GM12875 (cell line): ENCODE results near the gene STK38.
"Not testable (repeated sequence)": the region's sequence is repeated elsewhere in the genome, so short reads cannot be mapped to it uniquely, and the experiment has no call there.

Source experiments
- H3K4me3 ChIP-seq: one replicate; pipeline ENCODE4 v1.5.1; 2011; ENCODE audit warnings: low read depth, low read length, control low read depth
- CTCF ChIP-seq: IDR thresholded peaks from 2 replicates; pipeline ENCODE4 v1.5.1; 2011; ENCODE audit warnings: low read depth, mild to moderate bottlenecking, control low read depth, inconsistent platforms, low read length, moderate library complexity, borderline replicate concordance; ENCODE audit not compliant: insufficient read depth

The STK38 gene

GRCh38 chr6:36488221-36488620, 59.1 kb downstream of the STK38 start:
- no peak for TF ChIP-seq CTCF
- H3K4me3 ChIP-seq, result no peak overlapping the region

GRCh38 chr6:36487698-36488097, 59.6 kb downstream of the STK38 start:
- no peak for TF ChIP-seq CTCF
- H3K4me3 ChIP-seq, result no peak overlapping the region

- TF ChIP-seq CTCF, result no peak
Observed at GRCh38 chr6:36484736-36485135, 62.5 kb downstream of the STK38 start.

GRCh38 chr6:36483326-36483725, 64.0 kb downstream of the STK38 start:
- H3K4me3 ChIP-seq, result not testable (repeated sequence)

More at GRCh38 chr6:36484736-36485135, 62.5 kb downstream of the STK38 start:
- H3K4me3 ChIP-seq, result no peak overlapping the region

DNA sequence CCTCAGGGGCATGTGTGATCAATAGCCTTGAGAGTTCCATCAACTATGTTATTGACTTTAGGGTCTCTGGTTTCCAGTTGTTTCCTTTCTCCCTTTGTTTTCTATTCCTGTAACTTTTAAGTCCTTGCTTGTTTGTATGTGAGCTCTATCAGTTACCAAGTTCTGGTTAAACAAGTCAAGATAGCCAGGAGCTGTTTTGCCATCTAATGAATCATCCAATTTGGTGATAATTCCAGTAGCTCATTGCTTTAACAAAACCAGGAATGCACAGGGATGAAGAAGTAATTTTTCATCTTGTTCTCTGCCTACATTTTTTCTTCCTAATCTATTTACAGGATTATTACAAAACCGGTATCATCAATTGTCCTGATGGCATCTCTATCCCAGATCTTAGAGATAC, 68.0 kb downstream of the STK38 start:
- TF ChIP-seq CTCF, result no peak
- no peak overlapping the region for H3K4me3 ChIP-seq

GRCh38 chr6:36478051-36478526, 69.2 kb downstream of the STK38 start:
- no peak overlapping the region for H3K4me3 ChIP-seq
- TF ChIP-seq CTCF, result no peak

DNA sequence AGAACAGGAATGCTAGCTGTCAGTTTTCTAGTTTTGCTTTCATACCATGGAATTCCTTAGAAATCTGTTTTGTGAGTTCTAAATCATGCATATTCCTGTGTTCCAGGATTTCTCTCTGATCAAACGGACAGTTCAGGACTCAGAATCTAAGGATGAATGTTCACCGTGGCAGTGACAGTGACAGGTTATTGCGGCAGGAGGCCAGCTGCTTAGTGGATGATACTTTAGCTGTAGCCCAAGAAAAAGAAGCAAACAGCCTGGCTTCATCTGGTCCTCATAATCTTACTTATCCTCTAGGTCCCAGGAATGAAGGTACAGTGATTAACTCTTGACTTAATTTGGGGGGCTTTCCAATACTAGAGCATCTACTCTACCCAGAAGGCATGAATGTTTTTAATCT, 77.3 kb downstream of the STK38 start:
- no peak for TF ChIP-seq CTCF

GRCh38 chr6:36469148-36469661, 78.1 kb downstream of the STK38 start:
- TF ChIP-seq CTCF, result no peak
- no peak overlapping the region for H3K4me3 ChIP-seq

More for the DNA sequence above, 77.3 kb downstream of the STK38 start:
- no peak overlapping the region for H3K4me3 ChIP-seq
